Heart right ventricle (tissue), 16 donors: Measurements from ENCODE around the gene SIL1. TPM values are rescaled to one million over a fixed set of nuclear protein-coding genes. Genes with fewer than 3 reads are reported as not detected.

Experiments used
- ATAC-seq, 8 donors: fragments of 200-7000 bp; cut with Tn5 transposase; one replicate each; pipeline ENCODE4 v1.9.1; 2020; ENCODE audit warnings: mild to moderate bottlenecking in 8 of 8, moderate library complexity in 8 of 8, moderate number of reproducible peaks in 1 of 8
- DNase-seq, 2 donors: peaks; one replicate each; pipeline ENCODE4 v3.0.0-alpha.2; 2020
- H3K27ac ChIP-seq, 10 donors: fragments of 200-600 bp; sonication (generic) in 2 of 10; one replicate each; pipeline versions ENCODE4 v1.5.0 to v1.8.0; 2020 to 2022; ENCODE audit warnings: mild to moderate bottlenecking in 3 of 10
- H3K27me3 ChIP-seq, 7 donors: fragments of 200-600 bp; one replicate each; pipeline ENCODE4 v1.8.0; 2021 to 2022; ENCODE audit warnings: mild to moderate bottlenecking in 2 of 7
- H3K36me3 ChIP-seq, 9 donors: fragments of 200-600 bp; sonication (generic) in 1 of 9; one replicate each; pipeline versions ENCODE4 v1.5.0 to v1.8.0; 2020 to 2022; ENCODE audit warnings: mild to moderate bottlenecking in 2 of 9
- H3K4me1 ChIP-seq, 9 donors: fragments of 200-600 bp; sonication (generic) in 1 of 9; one replicate each; pipeline versions ENCODE4 v1.5.0 to v1.8.0; 2020 to 2022; ENCODE audit warnings: mild to moderate bottlenecking in 4 of 9
- H3K4me3 ChIP-seq, 10 donors: fragments of 200-600 bp; sonication (generic) in 2 of 10; one replicate each; pipeline versions ENCODE4 v1.5.0 to v1.8.0; 2020 to 2022; ENCODE audit warnings: mild to moderate bottlenecking in 7 of 10, moderate library complexity in 2 of 10
- H3K9me3 ChIP-seq, 11 donors: fragments of 200-600 bp in 10 of 11; sonication (generic) in 2 of 11; one replicate each; pipeline versions ENCODE4 v1.5.0 to v1.8.0; 2013 to 2022; ENCODE audit warnings: mild to moderate bottlenecking in 2 of 11, control low read depth in 1 of 11, moderate library complexity in 1 of 11
- WGBS, 2 donors: extraction: QIAGEN DNeasy Blood & Tissue Kit; methylation state at CpG; one replicate each; pipeline ENCODE4 v1.1.7; 2013; ENCODE audit warnings: inconsistent platforms in 1 of 2; 5-methylcytosine and 5-hydroxymethylcytosine counted together
- intact Hi-C, 10 donors: fragments of 100-400 bp; cut with DNase I; formaldehyde crosslinking; loops; one replicate each; pipeline versions ENCODE4 v1.11.1 to v1.14.2; 2022
- polyA plus RNA-seq, 2 donors: library from polyadenylated mRNA; stranded (reverse); fragments of 200-250 nt; gene quantifications; one replicate each; pipeline ENCODE4 v1.2.3, GENCODE V29; 2013
- total RNA-seq, 10 donors: library from RNA; stranded (reverse); fragmentation: NEBNext Ultra II Directional in 3 of 10; extraction: Animal tissue kit (Norgen Biotek cat#: 25700) in 3 of 10; gene quantifications; one replicate each; pipeline versions ENCODE4 v1.2.1 to v1.2.4, GENCODE V29; 2021 to 2023
- TF ChIP-seq, protein P1 (sequence below), 9 donors: fragments of 200-600 bp; sonication (generic) in 2 of 9; IDR thresholded peaks; one replicate each; pipeline versions ENCODE4 v1.5.0 to v1.8.0; 2021 to 2022; ENCODE audit warnings: antibody characterized with exemption in 9 of 9, mild to moderate bottlenecking in 5 of 9, moderate library complexity in 1 of 9
- donor health status: Arrhythmogenic right ventricular cardiomyopathy.
- donor health status: ischemic (EF 13 %, LVEDD 7.1; RV severe dilation, severe dysfunction).
- donor health status: healthy with polysubstance abuse.
- donor health status: DM: no; HTN: yes; CAD: no.
- donor health status: DM: no; HTN: no; CAD: no.
- donor health status: ischemic (EF 25% LVEDD 6.9; RV normal size, moderate dysfunction).
- donor health status: ischemic (EF 25% LVEDD 5.7; RV mildly dilated, moderate dysfunction).
- donor health status: healthy.
- donor health status: DM: yes; HTN: yes; CAD: no.
- donor health status: Ischemic cardiomyopathy.
- donor health status: ischemic (EF 35%, LVEDD 5.7; RV mildly dilated, moderate dysfunction).
- donor health status: nonischemic (EF 11% LVEDD 7.7; RV severe dilation, severe dysfunction).
- donor health status: DM: yes; HTN: yes; CAD: no.
- donor health status: PGD.
- donor health status: ischemic (EF 29% LVEDD 5.4; RV normal size, mild dysfunction).
- donor health status: nonischemic (EF 23%, LVEDD 6.1; RV moderate dilation, normal function).

The SIL1 gene
- total and polyA plus RNA-seq, 12 donors: 26.7 to 94.7 (median 44.3) TPM

- no peak overlapping the region for H3K4me3 ChIP-seq
- no peak for DNase-seq
- no peaks in the 10 kb centered on the region for H3K4me1 ChIP-seq
- no peak overlapping the region for H3K27ac ChIP-seq
- 67 to 77% methylated on average over 3 of the region's 3 CpGs for WGBS, 2 donors
- no peaks in the 10 kb centered on the region for H3K9me3 ChIP-seq
- peaks cover 0 to 17% (median 0%) of the 10 kb centered on the region in 9 donors for H3K36me3 ChIP-seq
- no peak for ATAC-seq
- no peaks in the 10 kb centered on the region for H3K27me3 ChIP-seq
- intact Hi-C loops: no loop called here
- TF ChIP-seq, protein P1, sequence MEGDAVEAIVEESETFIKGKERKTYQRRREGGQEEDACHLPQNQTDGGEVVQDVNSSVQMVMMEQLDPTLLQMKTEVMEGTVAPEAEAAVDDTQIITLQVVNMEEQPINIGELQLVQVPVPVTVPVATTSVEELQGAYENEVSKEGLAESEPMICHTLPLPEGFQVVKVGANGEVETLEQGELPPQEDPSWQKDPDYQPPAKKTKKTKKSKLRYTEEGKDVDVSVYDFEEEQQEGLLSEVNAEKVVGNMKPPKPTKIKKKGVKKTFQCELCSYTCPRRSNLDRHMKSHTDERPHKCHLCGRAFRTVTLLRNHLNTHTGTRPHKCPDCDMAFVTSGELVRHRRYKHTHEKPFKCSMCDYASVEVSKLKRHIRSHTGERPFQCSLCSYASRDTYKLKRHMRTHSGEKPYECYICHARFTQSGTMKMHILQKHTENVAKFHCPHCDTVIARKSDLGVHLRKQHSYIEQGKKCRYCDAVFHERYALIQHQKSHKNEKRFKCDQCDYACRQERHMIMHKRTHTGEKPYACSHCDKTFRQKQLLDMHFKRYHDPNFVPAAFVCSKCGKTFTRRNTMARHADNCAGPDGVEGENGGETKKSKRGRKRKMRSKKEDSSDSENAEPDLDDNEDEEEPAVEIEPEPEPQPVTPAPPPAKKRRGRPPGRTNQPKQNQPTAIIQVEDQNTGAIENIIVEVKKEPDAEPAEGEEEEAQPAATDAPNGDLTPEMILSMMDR (IDR thresholded peaks at IDR 0.05): no peak
Observed at GRCh38 chr5:139051392-139051791, 146.8 kb downstream of the SIL1 start.

DNA sequence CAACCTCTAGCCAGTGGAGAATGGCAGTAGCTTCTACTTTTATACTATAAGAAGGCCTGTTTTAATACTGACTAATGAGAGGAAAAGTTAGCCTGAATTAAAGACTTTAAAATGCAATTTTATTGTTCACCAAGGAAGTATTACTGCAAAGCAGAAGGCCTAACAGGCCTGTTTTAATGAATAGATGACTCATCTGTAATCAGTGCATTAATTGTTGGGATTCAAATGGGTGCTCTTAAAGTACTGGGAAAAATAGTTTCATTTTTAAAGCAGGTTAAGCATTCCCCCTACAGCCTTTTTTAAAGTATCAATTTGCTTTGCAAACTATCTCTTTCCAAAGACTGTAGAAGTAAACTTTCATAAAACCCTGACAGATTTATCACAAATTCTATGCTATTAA lies 147.7 kb downstream of the SIL1 start:
- H3K36me3 ChIP-seq: peaks cover 0 to 17% (median 0%) of the 10 kb centered on the region in 9 donors
- H3K4me1 ChIP-seq: no peaks in the 10 kb centered on the region
- H3K27me3 ChIP-seq: no peaks in the 10 kb centered on the region
- H3K27ac ChIP-seq: no peak overlapping the region
- H3K4me3 ChIP-seq: no peak overlapping the region
- H3K9me3 ChIP-seq: no peaks in the 10 kb centered on the region
- TF ChIP-seq, protein P1 (IDR thresholded peaks at IDR 0.05): no peak
- intact Hi-C loops: no loop called here
- DNase-seq (no peak), ATAC-seq (no peak)

DNA sequence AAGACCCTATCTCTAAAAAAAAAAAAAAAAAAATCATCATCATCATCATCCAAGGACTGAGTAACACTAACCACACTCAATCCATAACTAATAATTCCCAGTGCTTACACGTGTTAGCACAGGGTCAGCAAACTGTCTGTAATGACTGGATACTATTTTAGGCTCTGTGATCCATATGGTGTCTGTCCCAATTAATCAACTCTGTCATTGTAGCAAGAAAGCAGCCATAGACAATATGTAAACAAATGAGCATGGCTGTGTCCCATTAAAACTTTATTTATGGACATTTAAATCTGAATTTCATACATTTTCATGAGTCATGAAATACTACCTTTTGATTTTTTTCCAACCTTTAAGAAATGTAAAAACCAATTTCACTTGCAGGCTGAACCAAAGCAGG lies 148.4 kb downstream of the SIL1 start:
- Histone ChIP-seq H3K36me3 (peaks cover 0 to 17% (median 0%) of the 10 kb centered on the region in 9 donors), H3K9me3 (no peaks in the 10 kb centered on the region), H3K4me1 (no peaks in the 10 kb centered on the region), H3K4me3 (no peak overlapping the region), H3K27me3 (no peaks in the 10 kb centered on the region), H3K27ac (no peak overlapping the region)
- intact Hi-C loops: loop anchor here in 1 of 10 donors (10.0 kb wide), 1 partner anchor 55 kb away; no protein-coding TSS in a partner anchor
- TF ChIP-seq, protein P1 (IDR thresholded peaks at IDR 0.05): no peak
- ATAC-seq (no peak), DNase-seq (no peak)
- 69 to 73% methylated on average over 1 of the region's 1 CpG for WGBS, 2 donors

GRCh38 chr5:139046551-139046950 lies 151.6 kb downstream of the SIL1 start:
- Histone ChIP-seq H3K27me3 (no peaks in the 10 kb centered on the region), H3K4me3 (no peak overlapping the region), H3K4me1 (peaks cover 0 to 4% (median 0%) of the 10 kb centered on the region in 9 donors), H3K9me3 (no peaks in the 10 kb centered on the region), H3K27ac (no peak overlapping the region), H3K36me3 (peaks cover 0 to 26% (median 0%) of the 10 kb centered on the region in 9 donors)
- TF ChIP-seq, protein P1 (IDR thresholded peaks at IDR 0.05): no peak
- no peak for ATAC-seq
- no peak for DNase-seq
- intact Hi-C loops: loop anchor here in 1 of 10 donors (10.0 kb wide), 1 partner anchor 52 kb away; no protein-coding TSS in a partner anchor
